Panc1 (cell line): ENCODE measurements around the gene DLGAP1.
A peak's percentile ranks its signal among the peaks of the same experiment; 100 is the strongest.

Experiments used
- POLR2AphosphoS5 ChIP-seq: IDR thresholded peaks from 2 replicates; pipeline ENCODE4 v1.6.1; 2012; ENCODE audit warnings: mild to moderate bottlenecking, low read depth, low read length, moderate library complexity
- TF ChIP-seq, protein P1 (sequence below): fragments of 450-650 bp; IDR thresholded peaks from 2 replicates; pipeline ENCODE4 v1.5.1; 2017; ENCODE audit warnings: mild to moderate bottlenecking

- TF ChIP-seq, protein P1, sequence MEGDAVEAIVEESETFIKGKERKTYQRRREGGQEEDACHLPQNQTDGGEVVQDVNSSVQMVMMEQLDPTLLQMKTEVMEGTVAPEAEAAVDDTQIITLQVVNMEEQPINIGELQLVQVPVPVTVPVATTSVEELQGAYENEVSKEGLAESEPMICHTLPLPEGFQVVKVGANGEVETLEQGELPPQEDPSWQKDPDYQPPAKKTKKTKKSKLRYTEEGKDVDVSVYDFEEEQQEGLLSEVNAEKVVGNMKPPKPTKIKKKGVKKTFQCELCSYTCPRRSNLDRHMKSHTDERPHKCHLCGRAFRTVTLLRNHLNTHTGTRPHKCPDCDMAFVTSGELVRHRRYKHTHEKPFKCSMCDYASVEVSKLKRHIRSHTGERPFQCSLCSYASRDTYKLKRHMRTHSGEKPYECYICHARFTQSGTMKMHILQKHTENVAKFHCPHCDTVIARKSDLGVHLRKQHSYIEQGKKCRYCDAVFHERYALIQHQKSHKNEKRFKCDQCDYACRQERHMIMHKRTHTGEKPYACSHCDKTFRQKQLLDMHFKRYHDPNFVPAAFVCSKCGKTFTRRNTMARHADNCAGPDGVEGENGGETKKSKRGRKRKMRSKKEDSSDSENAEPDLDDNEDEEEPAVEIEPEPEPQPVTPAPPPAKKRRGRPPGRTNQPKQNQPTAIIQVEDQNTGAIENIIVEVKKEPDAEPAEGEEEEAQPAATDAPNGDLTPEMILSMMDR, result peak; percentile 90
- no peak for TF ChIP-seq POLR2AphosphoS5
Observed at GRCh38 chr18:3703732-3704176, 751.4 kb downstream of the DLGAP1 start.
